PFSK-1 (cell line): Measurements from ENCODE around the gene TRPM6.

Experiments
- FOXP2 ChIP-seq: optimal IDR thresholded peaks from 2 replicates; pipeline ENCODE3; 2011; ENCODE audit warnings: borderline replicate concordance, control low read depth, inconsistent platforms; ENCODE audit not compliant: insufficient read depth; ENCODE audit errors: extremely low read length, extremely low read depth
- POLR2AphosphoS5 ChIP-seq: IDR thresholded peaks from 2 replicates; pipeline ENCODE4 v1.6.1; 2012; ENCODE audit warnings: low read depth, mild to moderate bottlenecking, control low read depth, low read length, moderate library complexity
- REST ChIP-seq, 2 experiments: IDR thresholded peaks; 2 replicates each; pipeline versions ENCODE4 v1.6.1 to v1.8.0; 2011 to 2012; ENCODE audit warnings: low read depth in 2 of 2, low read length in 2 of 2, control low read depth in 1 of 2, inconsistent platforms in 1 of 2, mild to moderate bottlenecking in 1 of 2, moderate library complexity in 1 of 2; ENCODE audit not compliant: insufficient read depth in 1 of 2
- SIN3A ChIP-seq: IDR thresholded peaks from 2 replicates; pipeline ENCODE4 v1.6.1; 2012; ENCODE audit warnings: mild to moderate bottlenecking, low read length, moderate library complexity, borderline replicate concordance; ENCODE audit not compliant: insufficient read depth
- TAF1 ChIP-seq: IDR thresholded peaks from 2 replicates; pipeline ENCODE4 v1.6.1; 2012; ENCODE audit warnings: low read length, control low read depth, borderline replicate concordance; ENCODE audit not compliant: insufficient read depth

Gene TRPM6

GRCh38 chr9:74810200-74810599 lies 77.5 kb downstream of the TRPM6 start:
- TF ChIP-seq FOXP2 (no peak), REST (IDR thresholded peaks at IDR 0.05; ENCODE audit: insufficient read depth in 1 of 2, low read depth in 2 of 2, low read length in 2 of 2) (no peak), SIN3A (no peak), POLR2AphosphoS5 (no peak), TAF1 (no peak)

GRCh38 chr9:74804018-74804385 lies 83.7 kb downstream of the TRPM6 start:
- TF ChIP-seq FOXP2 (no peak), REST (IDR thresholded peaks at IDR 0.05; ENCODE audit: insufficient read depth in 1 of 2, low read depth in 2 of 2, low read length in 2 of 2) (no peak), TAF1 (no peak), POLR2AphosphoS5 (no peak), SIN3A (no peak)

GRCh38 chr9:74803376-74804017 lies 84.2 kb downstream of the TRPM6 start:
- TF ChIP-seq TAF1 (no peak), POLR2AphosphoS5 (no peak), REST (IDR thresholded peaks at IDR 0.05; ENCODE audit: insufficient read depth in 1 of 2, low read depth in 2 of 2, low read length in 2 of 2) (no peak), FOXP2 (no peak), SIN3A (no peak)

GRCh38 chr9:74800226-74800625 lies 87.5 kb downstream of the TRPM6 start:
- TF ChIP-seq TAF1 = no peak
- TF ChIP-seq POLR2AphosphoS5 = no peak
- TF ChIP-seq SIN3A = no peak
- TF ChIP-seq REST (IDR thresholded peaks at IDR 0.05; ENCODE audit: insufficient read depth in 1 of 2, low read depth in 2 of 2, low read length in 2 of 2) = no peak
- no peak for TF ChIP-seq FOXP2
